Astrocyte (in vitro differentiated cells and primary cell): ENCODE data around the gene COL9A3.

Source experiments
- CTCF ChIP-seq: IDR thresholded peaks from 2 replicates; pipeline ENCODE4 v1.5.1; 2011; ENCODE audit warnings: low read depth, mild to moderate bottlenecking, inconsistent platforms, low read length, moderate library complexity; ENCODE audit not compliant: insufficient read depth
- EZH2 ChIP-seq: IDR thresholded peaks from 2 replicates; pipeline ENCODE4 v1.6.1; 2012; ENCODE audit warnings: mild to moderate bottlenecking, low read length, inconsistent platforms; ENCODE audit not compliant: insufficient read depth

GRCh38 chr20:62812181-62812906 is 4.5 kb upstream of the COL9A3 start:
- TF ChIP-seq CTCF (no peak), EZH2 (no peak)
